K562 (cell line): ENCODE data around the gene SNX10. TPM values are rescaled to one million over a fixed set of nuclear protein-coding genes. Genes with fewer than 3 reads are reported as not detected.

ENCODE experiments used
- EP300 ChIP-seq: IDR thresholded peaks from 2 replicates; pipeline ENCODE4 v1.6.1; 2012; ENCODE audit warnings: low read length, improper control_type of control experiment
- KHSRP ChIP-seq: fragments of 450-650 bp; IDR thresholded peaks from 2 replicates; pipeline ENCODE4 v1.6.1; 2017
- MEF2D ChIP-seq: conservative IDR thresholded peaks from 2 replicates; pipeline ENCODE4 v1.6.1; 2016; ENCODE audit warnings: low read depth, missing genetic modification characterization, missing compliant biosample characterization
- NFYB ChIP-seq: IDR thresholded peaks from 2 replicates; pipeline ENCODE4 v1.6.1; 2011; ENCODE audit warnings: mild to moderate bottlenecking, moderate library complexity; ENCODE audit not compliant: insufficient read length; ENCODE audit errors: extremely low read depth
- NR4A1 ChIP-seq, 2 experiments: fragments of 250-450 bp in 1 of 2; fragments of 450-650 bp in 1 of 2; sonication (Bioruptor Pico) in 1 of 2; IDR thresholded peaks; 2 replicates each; pipeline versions ENCODE4 v1.4.0 to v1.6.1; 2016 to 2020; ENCODE audit warnings: mild to moderate bottlenecking in 2 of 2, missing compliant biosample characterization in 1 of 2, missing genetic modification characterization in 1 of 2, moderate library complexity in 1 of 2
- NRF1 ChIP-seq, 2 experiments: fragments of 450-650 bp; IDR thresholded peaks in 1 of 2; conservative IDR thresholded peaks in 1 of 2; 2 replicates each; pipeline ENCODE4 v1.6.1; 2014; ENCODE audit warnings: mild to moderate bottlenecking in 2 of 2
- PHF20 ChIP-seq: fragments of 450-650 bp; IDR thresholded peaks from 2 replicates; pipeline ENCODE4 v1.6.1; 2018; ENCODE audit not compliant: partially characterized antibody
- POLR2G ChIP-seq: fragments of 200-400 bp; formaldehyde crosslinking; IDR thresholded peaks from 2 replicates; pipeline ENCODE4 v1.6.1; 2017; ENCODE audit warnings: low read depth, mild to moderate bottlenecking, antibody characterized with exemption, low read length, moderate library complexity
- PRMT5 ChIP-seq: sonication (generic); formaldehyde crosslinking; IDR thresholded peaks from 2 replicates; pipeline ENCODE4 v1.5.0; 2020; ENCODE audit warnings: missing genetic modification reagents
- SOX6 ChIP-seq: fragments of 450-650 bp; IDR thresholded peaks from 2 replicates; pipeline ENCODE4 v1.6.1; 2014; ENCODE audit warnings: mild to moderate bottlenecking
- TAF7 ChIP-seq: fragments of 450-650 bp; IDR thresholded peaks from 2 replicates; pipeline ENCODE4 v1.6.1; 2016; ENCODE audit warnings: missing genetic modification characterization, missing compliant biosample characterization
- TFAM ChIP-seq: fragments of 250-450 bp; sonication (Bioruptor Pico); conservative IDR thresholded peaks from 2 replicates; pipeline ENCODE4 v1.5.0; 2021; ENCODE audit warnings: mild to moderate bottlenecking, moderate library complexity
- THRAP3 ChIP-seq: fragments of 450-650 bp; IDR thresholded peaks from 2 replicates; pipeline ENCODE4 v1.6.1; 2016; ENCODE audit warnings: mild to moderate bottlenecking, inconsistent platforms, borderline replicate concordance
- U2AF2 ChIP-seq: fragments of 200-400 bp; formaldehyde crosslinking; optimal IDR thresholded peaks from 2 replicates; pipeline ENCODE3; 2017; ENCODE audit warnings: low read depth, mild to moderate bottlenecking, low read length
- ZFPM2 ChIP-seq: fragments of 250-450 bp; sonication (Bioruptor Pico); IDR thresholded peaks from 2 replicates; pipeline ENCODE4 v1.5.1; 2022; ENCODE audit warnings: mild to moderate bottlenecking
- ZNF695 ChIP-seq: fragments of 450-650 bp; formaldehyde crosslinking; IDR thresholded peaks from 2 replicates; pipeline ENCODE4 v1.4.0; 2020; ENCODE audit warnings: mild to moderate bottlenecking, moderate library complexity
- ZZZ3 ChIP-seq: fragments of 450-650 bp; IDR thresholded peaks from 2 replicates; pipeline ENCODE4 v1.6.1; 2016; ENCODE audit warnings: antibody characterized with exemption, mild to moderate bottlenecking, moderate library complexity
- polyA plus RNA-seq, 8 experiments: library from polyadenylated mRNA; depleted of rRNA in 4 of 8; stranded (reverse) in 5 of 8; unstranded in 3 of 8; fragments of >200 nt; fragmentation: Nextera tagmentation in 2 of 8; fragmentation: Illumina TruSeq in 1 of 8; extraction: Ambion mirVana in 2 of 8; extraction: Trizol in 1 of 8; gene quantifications; 2 replicates each; pipeline versions ENCODE4 v1.2.1 to v1.2.3, GENCODE V29; 2011 to 2014; ENCODE audit warnings: inconsistent platforms in 1 of 8, missing spikeins in 1 of 8
- total RNA-seq, 7 experiments: library from RNA; depleted of rRNA in 6 of 7; stranded (reverse); fragments of >200 nt in 6 of 7; fragmentation: Illumina TruSeq in 2 of 7; extraction: Trizol in 2 of 7; gene quantifications; 2 replicates each; pipeline versions ENCODE4 v1.2.1 to v1.2.3, GENCODE V29; 2011 to 2021; ENCODE audit warnings: low replicate concordance in 1 of 7
- TF ChIP-seq, protein P1 (sequence below): fragments of 450-650 bp; IDR thresholded peaks from 2 replicates; pipeline ENCODE4 v1.7.1; 2018; ENCODE audit warnings: mild to moderate bottlenecking, low read depth; ENCODE audit not compliant: partially characterized antibody
- TF ChIP-seq, protein P2 (sequence below): fragments of 450-650 bp; IDR thresholded peaks from 2 replicates; pipeline ENCODE4 v1.6.1; 2016; ENCODE audit warnings: borderline replicate concordance
- TF ChIP-seq, protein P3 (sequence below), 2 experiments: fragments of 450-650 bp; IDR thresholded peaks; 2 replicates each; pipeline ENCODE4 v1.6.1; 2018; ENCODE audit warnings: mild to moderate bottlenecking in 2 of 2, low read depth in 1 of 2; ENCODE audit not compliant: partially characterized antibody in 2 of 2

The SNX10 gene
- total and polyA plus RNA-seq, 9 of the 15 experiments (the other 6 are each of a cell fraction or from before 2014, with no cell fraction given), result 6.9 to 16.5 (median 11.5) TPM

DNA sequence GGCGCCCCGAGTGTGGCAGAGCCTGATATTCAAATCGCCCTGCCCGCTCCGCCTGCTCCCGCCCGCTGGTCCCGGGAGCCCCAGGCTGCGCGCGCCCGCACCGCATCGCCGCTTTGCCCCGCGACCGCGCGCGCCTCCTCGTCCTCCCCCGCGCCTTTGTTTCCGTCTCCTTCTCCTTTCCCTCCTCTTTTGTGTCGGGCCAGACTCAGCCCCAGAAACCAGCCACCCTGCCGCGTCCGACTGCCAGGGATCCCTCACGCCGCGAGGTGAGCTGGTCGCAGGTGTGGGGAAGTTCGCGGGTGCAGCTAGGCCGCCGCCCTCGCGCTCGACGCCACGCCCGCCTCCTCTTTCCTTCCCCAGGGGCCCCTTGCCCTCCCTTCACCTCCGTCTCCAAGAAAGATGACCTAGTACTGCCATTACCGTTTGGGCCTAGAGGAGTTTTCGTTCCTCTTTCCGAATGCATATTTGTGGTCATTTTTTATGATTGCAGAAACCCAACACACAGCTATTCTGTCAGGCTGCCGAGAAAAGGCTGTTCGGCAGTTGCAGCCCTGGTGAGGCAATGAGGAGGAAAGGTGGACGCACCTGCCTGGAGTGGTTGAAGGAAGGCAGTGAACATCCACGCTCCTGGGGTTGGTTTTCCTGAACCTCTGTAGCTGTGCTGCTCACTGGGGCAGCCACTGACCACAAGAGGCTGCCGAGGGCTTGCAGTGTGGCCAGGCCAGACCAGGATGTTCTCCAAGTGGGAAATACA, 107.3 kb downstream of the SNX10 start (continued):
- TF ChIP-seq, protein P1, sequence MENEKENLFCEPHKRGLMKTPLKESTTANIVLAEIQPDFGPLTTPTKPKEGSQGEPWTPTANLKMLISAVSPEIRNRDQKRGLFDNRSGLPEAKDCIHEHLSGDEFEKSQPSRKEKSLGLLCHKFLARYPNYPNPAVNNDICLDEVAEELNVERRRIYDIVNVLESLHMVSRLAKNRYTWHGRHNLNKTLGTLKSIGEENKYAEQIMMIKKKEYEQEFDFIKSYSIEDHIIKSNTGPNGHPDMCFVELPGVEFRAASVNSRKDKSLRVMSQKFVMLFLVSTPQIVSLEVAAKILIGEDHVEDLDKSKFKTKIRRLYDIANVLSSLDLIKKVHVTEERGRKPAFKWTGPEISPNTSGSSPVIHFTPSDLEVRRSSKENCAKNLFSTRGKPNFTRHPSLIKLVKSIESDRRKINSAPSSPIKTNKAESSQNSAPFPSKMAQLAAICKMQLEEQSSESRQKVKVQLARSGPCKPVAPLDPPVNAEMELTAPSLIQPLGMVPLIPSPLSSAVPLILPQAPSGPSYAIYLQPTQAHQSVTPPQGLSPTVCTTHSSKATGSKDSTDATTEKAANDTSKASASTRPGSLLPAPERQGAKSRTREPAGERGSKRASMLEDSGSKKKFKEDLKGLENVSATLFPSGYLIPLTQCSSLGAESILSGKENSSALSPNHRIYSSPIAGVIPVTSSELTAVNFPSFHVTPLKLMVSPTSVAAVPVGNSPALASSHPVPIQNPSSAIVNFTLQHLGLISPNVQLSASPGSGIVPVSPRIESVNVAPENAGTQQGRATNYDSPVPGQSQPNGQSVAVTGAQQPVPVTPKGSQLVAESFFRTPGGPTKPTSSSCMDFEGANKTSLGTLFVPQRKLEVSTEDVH, result no peak
- TF ChIP-seq PHF20 (peak; percentile 61), THRAP3 (no peak), SOX6 (peak; percentile 87), KHSRP (no peak), ZNF695 (CRISPR knock-in tag) (no peak), NR4A1 (CRISPR knock-in tag; IDR thresholded peaks at IDR 0.05) (no peak), NR4A1 (tag; IDR thresholded peaks at IDR 0.05) (no peak), MEF2D (tag) (no peak), U2AF2 (no peak), ZFPM2 (CRISPR knock-in tag) (no peak), NRF1 (conservative IDR thresholded peaks at IDR 0.05 in 1 of 2, IDR thresholded peaks at IDR 0.05 in 1 of 2) (peak; percentile 59 to 75), EP300 (no peak), POLR2G (peak; percentile 76), NFYB (no peak), PRMT5 (no peak), ZZZ3 (no peak), TAF7 (tag) (no peak), TFAM (CRISPR knock-in tag) (no peak)
- TF ChIP-seq, protein P2, sequence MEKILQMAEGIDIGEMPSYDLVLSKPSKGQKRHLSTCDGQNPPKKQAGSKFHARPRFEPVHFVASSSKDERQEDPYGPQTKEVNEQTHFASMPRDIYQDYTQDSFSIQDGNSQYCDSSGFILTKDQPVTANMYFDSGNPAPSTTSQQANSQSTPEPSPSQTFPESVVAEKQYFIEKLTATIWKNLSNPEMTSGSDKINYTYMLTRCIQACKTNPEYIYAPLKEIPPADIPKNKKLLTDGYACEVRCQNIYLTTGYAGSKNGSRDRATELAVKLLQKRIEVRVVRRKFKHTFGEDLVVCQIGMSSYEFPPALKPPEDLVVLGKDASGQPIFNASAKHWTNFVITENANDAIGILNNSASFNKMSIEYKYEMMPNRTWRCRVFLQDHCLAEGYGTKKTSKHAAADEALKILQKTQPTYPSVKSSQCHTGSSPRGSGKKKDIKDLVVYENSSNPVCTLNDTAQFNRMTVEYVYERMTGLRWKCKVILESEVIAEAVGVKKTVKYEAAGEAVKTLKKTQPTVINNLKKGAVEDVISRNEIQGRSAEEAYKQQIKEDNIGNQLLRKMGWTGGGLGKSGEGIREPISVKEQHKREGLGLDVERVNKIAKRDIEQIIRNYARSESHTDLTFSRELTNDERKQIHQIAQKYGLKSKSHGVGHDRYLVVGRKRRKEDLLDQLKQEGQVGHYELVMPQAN, result no peak
- TF ChIP-seq, protein P3, sequence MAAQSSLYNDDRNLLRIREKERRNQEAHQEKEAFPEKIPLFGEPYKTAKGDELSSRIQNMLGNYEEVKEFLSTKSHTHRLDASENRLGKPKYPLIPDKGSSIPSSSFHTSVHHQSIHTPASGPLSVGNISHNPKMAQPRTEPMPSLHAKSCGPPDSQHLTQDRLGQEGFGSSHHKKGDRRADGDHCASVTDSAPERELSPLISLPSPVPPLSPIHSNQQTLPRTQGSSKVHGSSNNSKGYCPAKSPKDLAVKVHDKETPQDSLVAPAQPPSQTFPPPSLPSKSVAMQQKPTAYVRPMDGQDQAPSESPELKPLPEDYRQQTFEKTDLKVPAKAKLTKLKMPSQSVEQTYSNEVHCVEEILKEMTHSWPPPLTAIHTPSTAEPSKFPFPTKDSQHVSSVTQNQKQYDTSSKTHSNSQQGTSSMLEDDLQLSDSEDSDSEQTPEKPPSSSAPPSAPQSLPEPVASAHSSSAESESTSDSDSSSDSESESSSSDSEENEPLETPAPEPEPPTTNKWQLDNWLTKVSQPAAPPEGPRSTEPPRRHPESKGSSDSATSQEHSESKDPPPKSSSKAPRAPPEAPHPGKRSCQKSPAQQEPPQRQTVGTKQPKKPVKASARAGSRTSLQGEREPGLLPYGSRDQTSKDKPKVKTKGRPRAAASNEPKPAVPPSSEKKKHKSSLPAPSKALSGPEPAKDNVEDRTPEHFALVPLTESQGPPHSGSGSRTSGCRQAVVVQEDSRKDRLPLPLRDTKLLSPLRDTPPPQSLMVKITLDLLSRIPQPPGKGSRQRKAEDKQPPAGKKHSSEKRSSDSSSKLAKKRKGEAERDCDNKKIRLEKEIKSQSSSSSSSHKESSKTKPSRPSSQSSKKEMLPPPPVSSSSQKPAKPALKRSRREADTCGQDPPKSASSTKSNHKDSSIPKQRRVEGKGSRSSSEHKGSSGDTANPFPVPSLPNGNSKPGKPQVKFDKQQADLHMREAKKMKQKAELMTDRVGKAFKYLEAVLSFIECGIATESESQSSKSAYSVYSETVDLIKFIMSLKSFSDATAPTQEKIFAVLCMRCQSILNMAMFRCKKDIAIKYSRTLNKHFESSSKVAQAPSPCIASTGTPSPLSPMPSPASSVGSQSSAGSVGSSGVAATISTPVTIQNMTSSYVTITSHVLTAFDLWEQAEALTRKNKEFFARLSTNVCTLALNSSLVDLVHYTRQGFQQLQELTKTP (IDR thresholded peaks at IDR 0.05; ENCODE audit: low read depth in 1 of 2, partially characterized antibody in 2 of 2), result peak in 1 of 2 experiments; percentile 34
